ENCODE measurements around the gene ACAA1.
"Not testable (repeated sequence)": the region's sequence is repeated elsewhere in the genome, so short reads cannot be mapped to it uniquely, and the experiment has no call there.

Gene ACAA1

DNA sequence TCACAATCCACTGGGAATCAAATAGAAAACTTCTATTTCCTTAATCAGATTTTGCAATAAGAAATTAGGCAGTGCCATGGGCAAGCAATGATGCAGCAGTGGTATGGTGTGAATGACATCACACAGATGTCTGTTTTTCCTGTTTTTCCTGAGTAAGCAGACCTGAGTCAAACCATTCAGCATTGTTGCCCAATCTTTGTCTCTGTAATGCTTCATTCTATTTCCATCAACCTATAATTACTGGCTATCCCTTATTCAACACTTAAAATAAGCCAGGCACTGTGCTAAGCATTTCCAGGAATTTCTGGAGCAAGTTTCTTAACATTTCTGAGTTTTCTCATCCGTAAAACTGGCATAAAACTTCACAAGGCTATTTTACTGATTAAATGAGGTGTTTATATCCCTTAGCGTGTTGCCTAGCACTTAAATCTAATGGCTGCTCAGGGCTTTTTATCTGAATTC lies 17.1 kb upstream of the ACAA1 start:
- no peak for DNase-seq

GRCh38 chr3:38153221-38153620 lies 16.3 kb upstream of the ACAA1 start:
- DNase-seq = no peak

- DNase-seq = no peak
Measured at GRCh38 chr3:38152609-38153008, 15.7 kb upstream of the ACAA1 start.

- DNase-seq = no peak
Measured at GRCh38 chr3:38151667-38152265, 14.8 kb upstream of the ACAA1 start.

GRCh38 chr3:38150780-38151528 lies 14.0 kb upstream of the ACAA1 start:
- DNase-seq = no peak

- DNase-seq = no peak
Measured at GRCh38 chr3:38149708-38150107, 12.8 kb upstream of the ACAA1 start.

- no peak for DNase-seq
Measured at GRCh38 chr3:38148311-38148882, 11.5 kb upstream of the ACAA1 start.

GRCh38 chr3:38147421-38147820 lies 10.5 kb upstream of the ACAA1 start:
- DNase-seq = no peak

GRCh38 chr3:38146504-38146903 lies 9.6 kb upstream of the ACAA1 start:
- no peak for DNase-seq

DNA sequence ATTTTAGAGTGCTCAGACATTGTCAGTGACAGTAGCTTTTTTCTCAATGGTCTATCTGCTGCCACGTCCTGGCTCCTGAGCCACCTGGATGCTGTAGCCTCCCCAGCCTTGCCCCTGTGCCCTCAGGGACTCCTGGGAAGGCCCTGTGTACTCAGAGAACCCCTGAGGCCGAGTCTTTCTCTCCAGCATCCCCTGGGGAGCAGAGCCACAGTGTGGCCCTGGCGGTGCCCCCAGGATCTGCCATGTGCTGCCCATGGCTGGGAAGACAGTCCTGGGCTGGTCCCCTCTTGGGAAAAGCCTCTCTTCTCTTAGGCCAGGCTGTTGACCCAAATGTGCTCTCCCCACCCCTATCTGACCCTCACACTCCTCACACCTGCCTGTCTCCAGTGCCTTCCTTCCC lies 6.6 kb upstream of the ACAA1 start:
- DNase-seq = no peak

DNA sequence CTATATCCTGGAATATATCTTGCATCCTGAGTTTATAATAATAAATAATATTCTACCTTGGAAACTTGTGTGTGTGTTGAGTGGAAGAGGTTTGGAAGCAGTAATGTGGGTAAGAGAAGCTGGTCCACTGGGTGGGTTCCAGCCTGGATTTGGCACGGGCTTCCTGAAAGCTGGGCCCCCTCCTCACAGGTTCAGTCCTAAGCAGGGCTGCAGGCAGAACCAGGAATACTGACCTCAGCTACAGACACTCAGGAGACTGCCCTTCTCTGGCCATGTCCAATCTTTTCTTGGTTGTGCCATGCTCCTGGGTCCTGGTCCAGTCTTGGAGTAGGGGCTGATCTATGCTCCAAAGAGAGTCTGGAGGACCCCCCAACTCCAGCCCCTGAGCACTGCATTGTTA lies 6.0 kb upstream of the ACAA1 start:
- DNase-seq = no peak

DNA sequence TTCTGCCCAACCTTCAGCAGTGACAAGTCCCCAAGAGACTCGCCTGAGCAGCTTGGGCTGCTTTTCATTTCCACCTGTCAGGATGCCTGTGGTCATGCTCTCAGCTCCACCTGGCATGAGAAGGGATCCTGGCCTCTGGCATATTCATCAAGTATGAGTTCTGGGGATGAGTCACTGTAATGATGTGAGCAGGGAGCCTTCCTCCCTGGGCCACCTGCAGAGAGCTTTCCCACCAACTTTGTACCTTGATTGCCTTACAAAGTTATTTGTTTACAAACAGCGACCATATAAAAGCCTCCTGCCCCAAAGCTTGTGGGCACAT lies 5.0 kb upstream of the ACAA1 start:
- DNase-seq = no peak

DNA sequence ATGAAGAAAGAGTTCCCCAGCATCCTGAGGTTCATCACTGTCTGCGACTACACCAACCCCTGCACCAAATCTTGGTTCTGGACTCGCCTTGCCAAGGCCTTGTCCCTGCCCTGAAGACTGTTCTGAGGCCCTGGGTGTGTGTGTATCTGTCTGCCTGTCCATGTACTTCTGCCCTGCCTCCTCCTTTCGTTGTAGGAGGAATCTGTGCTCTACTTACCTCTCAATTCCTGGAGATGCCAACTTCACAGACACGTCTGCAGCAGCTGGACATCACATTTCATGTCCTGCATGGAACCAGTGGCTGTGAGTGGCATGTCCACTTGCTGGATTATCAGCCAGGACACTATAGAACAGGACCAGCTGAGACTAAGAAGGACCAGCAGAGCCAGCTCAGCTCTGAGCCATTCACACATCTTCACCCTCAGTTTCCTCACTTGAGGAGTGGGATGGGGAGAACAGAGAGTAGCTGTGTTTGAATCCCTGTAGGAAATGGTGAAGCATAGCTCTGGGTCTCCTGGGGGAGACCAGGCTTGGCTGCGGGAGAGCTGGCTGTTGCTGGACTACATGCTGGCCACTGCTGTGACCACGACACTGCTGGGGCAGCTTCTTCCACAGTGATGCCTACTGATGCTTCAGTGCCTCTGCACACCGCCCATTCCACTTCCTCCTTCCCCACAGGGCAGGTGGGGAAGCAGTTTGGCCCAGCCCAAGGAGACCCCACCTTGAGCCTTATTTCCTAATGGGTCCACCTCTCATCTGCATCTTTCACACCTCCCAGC lies 4.4 kb upstream of the ACAA1 start:
- no peak for DNase-seq

- DNase-seq = no peak
Measured at GRCh38 chr3:38140326-38141172, 3.6 kb upstream of the ACAA1 start.

GRCh38 chr3:38139652-38140051 lies 2.7 kb upstream of the ACAA1 start:
- DNase-seq = no peak

GRCh38 chr3:38139191-38139590 lies 2.3 kb upstream of the ACAA1 start:
- DNase-seq = no peak

DNA sequence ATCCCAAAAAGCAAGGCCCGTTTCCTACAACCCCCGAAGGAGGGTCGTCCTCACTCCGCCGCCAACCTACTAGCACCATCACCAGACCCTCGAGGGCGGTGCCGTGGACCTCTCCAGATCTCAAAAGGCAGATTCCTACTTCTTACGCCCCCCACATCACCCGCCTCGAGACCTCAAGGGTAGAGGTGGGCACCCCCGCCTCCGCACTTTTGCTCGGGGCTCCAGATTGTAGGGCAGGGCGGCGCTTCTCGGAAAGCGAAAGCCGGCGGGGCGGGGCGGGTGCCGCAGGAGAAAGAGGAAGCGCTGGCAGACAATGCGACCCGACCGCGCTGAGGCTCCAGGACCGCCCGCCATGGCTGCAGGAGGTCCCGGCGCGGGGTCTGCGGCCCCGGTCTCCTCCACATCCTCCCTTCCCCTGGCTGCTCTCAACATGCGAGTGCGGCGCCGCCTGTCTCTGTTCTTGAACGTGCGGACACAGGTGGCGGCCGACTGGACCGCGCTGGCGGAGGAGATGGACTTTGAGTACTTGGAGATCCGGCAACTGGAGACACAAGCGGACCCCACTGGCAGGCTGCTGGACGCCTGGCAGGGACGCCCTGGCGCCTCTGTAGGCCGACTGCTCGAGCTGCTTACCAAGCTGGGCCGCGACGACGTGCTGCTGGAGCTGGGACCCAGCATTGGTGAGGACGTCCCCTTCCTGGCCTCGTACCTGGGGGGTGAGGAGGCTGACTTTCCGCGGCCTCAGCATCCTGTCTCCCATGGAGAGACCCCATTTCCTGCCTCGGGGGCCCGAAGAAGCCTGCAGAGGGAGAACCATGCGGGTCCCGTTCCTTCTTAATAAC lies 1.6 kb upstream of the ACAA1 start, which contains the start of gene MYD88:
MYD88 (plus strand) TSS at position 313 of the 842 bp plus-strand sequence; CDS start at position 353, 40 bp downstream.
- peak; percentile 83 for DNase-seq

GRCh38 chr3:38137615-38138348 lies 855 bp upstream of the ACAA1 start:
- peak; percentile 46 for DNase-seq

DNA sequence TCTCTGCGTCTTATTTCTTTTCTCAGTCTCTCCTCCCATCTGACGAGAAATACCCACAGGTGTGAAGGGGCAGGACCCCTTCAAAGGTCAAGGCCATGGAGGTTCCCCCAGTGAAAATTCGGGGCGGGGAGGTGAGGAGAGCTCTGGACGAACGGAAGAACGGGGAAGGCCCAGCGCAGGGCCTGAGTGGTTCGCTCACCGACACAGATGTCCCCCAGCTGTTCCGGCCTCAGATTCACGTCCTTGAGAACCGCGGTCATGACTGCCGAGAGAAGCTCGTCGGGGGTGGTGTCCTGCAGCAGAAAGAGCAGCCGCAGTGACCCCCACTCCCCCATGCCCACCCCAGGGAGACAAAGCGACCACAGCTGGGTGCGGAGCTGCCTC lies 542 bp downstream of the ACAA1 start:
- DNase-seq = no peak

DNA sequence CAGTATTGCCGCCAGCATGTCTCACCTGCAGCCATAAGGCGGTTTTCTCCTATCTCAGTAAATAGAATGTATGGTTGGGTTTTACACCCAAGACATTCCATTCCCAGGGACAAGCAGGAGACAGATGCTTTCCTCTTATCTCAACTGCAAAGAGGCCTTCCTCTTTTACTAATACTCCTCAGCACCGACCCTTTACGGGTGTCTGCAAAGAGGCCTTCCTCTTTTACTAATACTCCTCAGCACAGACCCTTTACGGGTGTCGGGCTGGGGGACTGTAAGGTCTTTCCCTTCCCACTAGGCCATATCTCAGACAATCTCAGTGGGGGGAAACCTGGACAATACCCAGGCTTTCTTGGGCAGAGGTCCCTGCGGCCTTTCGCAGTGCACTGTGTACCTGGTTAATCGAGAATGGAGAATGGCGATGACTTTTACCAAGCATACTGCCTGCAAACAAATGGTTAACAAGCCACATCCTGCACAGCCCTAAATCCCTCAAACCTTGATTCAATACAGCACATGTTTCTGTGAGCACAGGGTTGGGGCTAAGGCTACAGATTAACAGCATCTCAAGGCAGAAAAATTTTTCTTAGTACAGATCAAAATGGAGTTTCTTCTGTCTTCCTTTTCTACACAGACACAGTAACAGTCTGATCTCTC lies 1.2 kb downstream of the ACAA1 start:
- not testable (repeated sequence) for DNase-seq

Data from activated T-cell treated with anti-CD3 and anti-CD28 coated beads, Interleukin-2, amount 50 U/mL, for 1 hour (primary cell).